Activated CD4-positive, alpha-beta memory T cell treated with anti-CD3 and anti-CD28 coated beads for 36 hours (primary cell): ENCODE measurements around the gene DAB2IP. TPM values are rescaled to one million over a fixed set of nuclear protein-coding genes. Genes with fewer than 3 reads are reported as not detected.

Experiments used
- CTCF ChIA-PET: fragments of 350-600 bp; sonication (Branson Sonifier 250); formaldehyde crosslinking; loops from one replicate; lab custom pipeline; 2021; ENCODE audit warnings: antibody characterized with exemption, inconsistent platforms; lab: Charles Lee
- POLR2A ChIA-PET: fragments of 350-600 bp; sonication (Branson Sonifier 250); formaldehyde crosslinking; loops from one replicate; lab custom pipeline; 2021; ENCODE audit warnings: antibody characterized with exemption; lab: Charles Lee
- DNase-seq: peaks from one replicate; pipeline ENCODE4 v3.0.0-alpha.2; 2020
- H3K27ac Mint-ChIP-seq: one replicate; pipeline ENCODE4 v1.8.0; 2021; ENCODE audit warnings: mixed read lengths
- H3K27me3 Mint-ChIP-seq: one replicate; pipeline ENCODE4 v1.8.0; 2021; ENCODE audit warnings: mixed read lengths
- H3K36me3 Mint-ChIP-seq: one replicate; pipeline ENCODE4 v1.8.0; 2021; ENCODE audit warnings: mixed read lengths
- H3K4me1 Mint-ChIP-seq: one replicate; pipeline ENCODE4 v1.8.0; 2021; ENCODE audit warnings: low read depth, mixed read lengths
- H3K4me3 Mint-ChIP-seq: one replicate; pipeline ENCODE4 v1.8.0; 2021; ENCODE audit warnings: mild to moderate bottlenecking, mixed read lengths
- H3K9me3 Mint-ChIP-seq: one replicate; pipeline ENCODE4 v1.8.0; 2021; ENCODE audit warnings: mixed read lengths
- intact Hi-C: fragments of 100-400 bp; cut with micrococcal nuclease; formaldehyde crosslinking; loops from one replicate; pipeline ENCODE4 v1.15.1; 2023
- total RNA-seq, 2 experiments: library from RNA; stranded (reverse); gene quantifications; one replicate each; pipeline ENCODE4 v1.2.3, GENCODE V29; 2021

Gene DAB2IP
- total RNA-seq, 2 experiments from 2014 or later = not detected

DNA sequence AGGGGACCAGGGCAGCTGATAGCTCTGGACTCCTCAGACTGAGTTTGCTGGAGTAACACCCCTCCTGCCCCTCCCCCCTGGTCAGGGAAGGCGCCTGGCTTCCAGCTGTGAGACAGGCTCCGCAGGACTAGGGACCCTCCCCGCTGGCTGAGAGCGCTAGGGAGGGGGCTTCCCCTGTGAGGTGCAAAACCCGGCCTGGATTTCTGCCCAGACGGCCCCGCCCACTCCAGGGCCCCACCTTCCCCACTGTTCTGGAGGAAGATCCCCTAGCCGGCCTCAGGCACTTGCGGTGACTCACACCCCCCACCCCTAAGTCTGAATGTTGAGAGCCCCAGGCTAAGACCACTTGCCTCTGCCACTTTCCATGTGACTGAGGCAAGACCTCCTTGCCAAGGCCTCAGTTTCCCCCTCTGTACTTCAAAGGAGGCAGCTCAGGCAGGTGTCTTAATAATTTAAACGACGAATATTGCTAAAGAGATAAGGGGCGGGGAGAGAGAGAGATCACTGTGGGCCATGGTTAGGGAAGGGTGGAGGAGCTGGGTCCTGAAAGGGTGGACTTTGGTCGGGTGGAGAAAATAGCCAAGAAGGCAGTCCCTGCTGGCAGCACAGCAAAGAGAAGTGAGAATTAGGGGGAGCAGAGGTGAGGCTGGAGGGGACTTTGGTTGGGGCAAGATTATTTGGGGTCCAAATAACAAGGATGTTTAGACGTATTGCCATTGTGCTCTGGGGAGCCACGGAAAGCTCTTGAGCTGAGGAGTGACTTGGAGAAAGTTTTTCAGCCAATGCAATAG is 1.0 kb upstream of the DAB2IP start:
- Mint-ChIP-seq H3K9me3 (no peaks in the 10 kb centered on the region), H3K27me3 (peaks cover 51% of the 10 kb centered on the region), H3K4me3 (no peak overlapping the region), H3K36me3 (no peaks in the 10 kb centered on the region), H3K27ac (no peak overlapping the region), H3K4me1 (peaks cover 9% of the 10 kb centered on the region)
- POLR2A ChIA-PET = no interaction called here
- CTCF ChIA-PET = interaction anchor here (1.0 kb wide), 1 partner anchor 10 kb away, joined by 3 read pairs; no protein-coding TSS in a partner anchor
- intact Hi-C loops = no loop called here
- peak; percentile 41 for DNase-seq

DNA sequence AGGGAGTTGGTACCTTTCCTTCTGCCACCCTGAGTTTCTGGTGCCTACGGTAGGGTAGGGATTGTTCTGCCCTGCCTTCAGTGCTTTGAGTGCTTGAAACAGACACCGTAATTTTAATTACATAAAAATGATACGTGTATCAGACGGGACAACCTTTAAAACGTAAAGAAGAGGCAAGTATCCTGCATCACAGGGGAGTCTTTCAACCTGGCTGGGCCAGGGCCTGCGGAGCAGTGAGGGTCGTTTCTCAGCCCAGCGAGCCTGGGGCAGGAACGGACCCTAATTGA is 483 bp upstream of the DAB2IP start:
- intact Hi-C loops = no loop called here
- no peaks in the 10 kb centered on the region for H3K36me3 Mint-ChIP-seq
- no peak overlapping the region for H3K27ac Mint-ChIP-seq
- peaks cover 9% of the 10 kb centered on the region for H3K4me1 Mint-ChIP-seq
- H3K27me3 Mint-ChIP-seq = peaks cover 53% of the 10 kb centered on the region
- no peak overlapping the region for H3K4me3 Mint-ChIP-seq
- H3K9me3 Mint-ChIP-seq = no peaks in the 10 kb centered on the region
- POLR2A ChIA-PET = no interaction called here
- CTCF ChIA-PET = no interaction called here
- no peak for DNase-seq

DNA sequence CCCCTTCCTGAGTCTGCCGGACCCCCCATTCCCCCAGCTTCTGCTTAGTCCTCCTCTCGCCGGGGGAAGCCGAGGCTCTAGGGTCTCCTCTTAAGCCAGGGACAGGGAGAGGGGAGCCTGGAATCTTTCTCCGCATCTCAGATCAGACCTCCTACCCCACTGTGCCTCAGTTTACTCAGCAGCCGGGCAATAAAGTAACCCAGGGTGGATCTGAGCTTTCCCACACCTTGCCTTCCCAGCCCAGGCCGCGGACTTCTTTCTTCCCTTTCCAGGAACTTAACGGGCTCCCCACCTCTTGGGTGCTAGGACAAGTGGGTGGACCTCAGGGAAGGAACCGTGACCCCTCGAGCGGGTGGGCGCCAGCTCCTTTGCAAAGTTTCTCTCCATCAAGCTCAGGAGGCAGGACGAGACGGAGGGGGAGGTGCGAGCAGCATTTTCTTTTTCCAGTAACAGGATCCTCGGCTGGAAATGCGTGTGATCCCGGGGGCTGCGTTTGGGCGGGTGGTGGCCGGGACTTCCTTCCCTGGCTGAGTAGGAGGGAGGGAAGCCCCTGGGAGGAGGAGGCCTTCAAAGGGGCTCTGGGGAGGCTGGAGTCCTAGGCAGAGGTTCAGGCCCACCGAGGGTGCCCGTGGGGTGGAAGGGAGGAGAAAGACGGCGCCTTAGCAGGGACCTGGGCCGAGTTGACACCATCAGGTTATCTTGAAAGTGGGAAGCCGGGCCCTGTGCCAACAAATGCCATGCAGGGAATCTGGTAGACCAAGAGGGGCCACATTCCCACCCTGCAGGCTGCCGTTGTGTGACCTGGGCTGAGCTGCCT is 795 bp downstream of the DAB2IP start:
- DNase-seq = no peak
- Mint-ChIP-seq H3K4me1 (peaks cover 9% of the 10 kb centered on the region), H3K27me3 (peaks cover 55% of the 10 kb centered on the region), H3K4me3 (no peak overlapping the region), H3K36me3 (no peaks in the 10 kb centered on the region), H3K9me3 (no peaks in the 10 kb centered on the region), H3K27ac (no peak overlapping the region)
- intact Hi-C loops = no loop called here
- ChIA-PET CTCF (no interaction called here), POLR2A (no interaction called here)

DNA sequence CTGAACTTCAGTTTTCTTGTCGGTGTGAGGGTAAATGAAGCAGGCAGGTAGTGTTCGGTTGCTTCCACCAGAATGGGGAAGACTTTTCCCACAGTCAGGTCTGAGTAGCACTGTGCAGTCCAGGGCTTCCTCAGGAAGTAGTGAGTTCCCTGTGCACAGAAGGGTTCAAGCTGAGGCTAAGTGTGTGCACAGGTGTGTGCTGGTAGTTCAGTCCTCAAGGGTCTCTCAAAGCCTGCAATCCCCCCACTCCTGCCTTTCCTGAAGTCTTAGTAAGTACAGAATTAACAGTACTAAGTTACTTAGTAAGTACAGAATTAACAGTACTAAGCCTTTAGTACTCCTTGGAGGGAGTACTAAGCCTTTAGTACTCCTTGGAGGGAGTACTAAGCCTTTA is 1.4 kb downstream of the DAB2IP start:
- POLR2A ChIA-PET = no interaction called here
- Mint-ChIP-seq H3K4me3 (no peak overlapping the region), H3K27ac (no peak overlapping the region), H3K4me1 (peaks cover 9% of the 10 kb centered on the region), H3K36me3 (no peaks in the 10 kb centered on the region), H3K9me3 (no peaks in the 10 kb centered on the region), H3K27me3 (peaks cover 55% of the 10 kb centered on the region)
- no peak for DNase-seq
- CTCF ChIA-PET = no interaction called here
- intact Hi-C loops = no loop called here

DNA sequence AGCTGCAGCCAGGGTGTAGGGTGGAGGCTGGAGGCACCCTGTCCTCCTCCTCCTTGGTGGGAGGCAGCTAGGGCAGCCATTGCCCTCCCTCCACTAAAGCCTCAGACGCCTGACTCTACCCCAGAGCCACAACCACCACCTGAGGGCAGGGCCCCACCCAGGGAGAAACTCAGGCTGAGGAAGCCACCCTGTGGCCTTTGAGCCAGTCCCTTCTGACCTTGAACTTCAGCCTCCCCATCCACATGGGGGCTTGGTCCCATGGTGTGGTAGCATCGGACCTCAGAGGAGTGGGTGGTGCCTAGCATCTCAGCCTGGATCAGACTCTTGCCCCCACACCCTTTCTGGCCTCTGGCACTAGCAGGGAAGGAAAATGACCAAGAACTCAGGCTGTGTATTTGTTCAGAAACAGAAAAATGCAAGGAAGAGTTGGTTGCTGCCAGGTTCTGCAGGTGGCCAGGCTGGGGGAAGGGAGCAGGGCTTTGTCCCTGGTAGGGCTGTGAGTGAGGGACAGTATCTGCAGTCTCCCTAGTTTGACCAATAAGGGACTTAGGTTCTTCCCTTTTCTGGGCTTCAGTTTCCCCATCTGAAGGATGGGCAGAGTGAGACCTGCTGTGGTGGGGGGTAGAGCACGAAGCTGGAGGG is 3.2 kb downstream of the DAB2IP start:
- intact Hi-C loops = no loop called here
- Mint-ChIP-seq H3K4me3 (no peak overlapping the region), H3K9me3 (no peaks in the 10 kb centered on the region), H3K4me1 (peaks cover 9% of the 10 kb centered on the region), H3K27me3 (peaks cover 53% of the 10 kb centered on the region), H3K27ac (no peak overlapping the region), H3K36me3 (no peaks in the 10 kb centered on the region)
- ChIA-PET POLR2A (no interaction called here), CTCF (no interaction called here)
- DNase-seq = no peak

DNA sequence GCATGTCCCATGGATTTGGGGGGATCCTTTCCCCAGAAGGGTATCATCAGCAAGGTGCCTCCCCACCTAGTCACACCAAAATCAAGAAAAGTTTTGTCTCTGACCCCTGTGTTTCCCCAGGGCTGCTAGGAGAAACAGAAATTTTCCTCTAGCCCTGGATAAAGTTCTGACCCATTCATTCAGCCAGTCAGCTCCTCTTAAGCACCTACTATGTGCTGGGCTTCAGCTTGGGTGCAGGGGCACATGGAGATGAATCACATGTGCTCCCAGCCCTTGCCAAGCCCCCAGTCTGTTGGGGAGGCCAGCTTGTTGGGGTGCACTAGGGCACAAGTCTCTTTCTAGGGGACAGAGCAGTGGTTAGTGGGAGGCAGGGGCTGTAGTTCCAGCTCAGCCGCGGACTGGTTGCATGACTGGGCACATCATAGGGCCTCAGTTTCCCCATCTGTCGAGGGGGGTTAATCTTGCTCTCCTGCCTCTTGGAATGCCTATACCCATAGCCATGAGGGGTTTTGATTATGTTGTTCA is 3.9 kb downstream of the DAB2IP start:
- no peaks in the 10 kb centered on the region for H3K9me3 Mint-ChIP-seq
- H3K27ac Mint-ChIP-seq = no peak overlapping the region
- CTCF ChIA-PET = no interaction called here
- no peaks in the 10 kb centered on the region for H3K36me3 Mint-ChIP-seq
- H3K4me3 Mint-ChIP-seq = no peak overlapping the region
- POLR2A ChIA-PET = no interaction called here
- DNase-seq = no peak
- intact Hi-C loops = no loop called here
- peaks cover 50% of the 10 kb centered on the region for H3K27me3 Mint-ChIP-seq
- H3K4me1 Mint-ChIP-seq = peaks cover 9% of the 10 kb centered on the region

DNA sequence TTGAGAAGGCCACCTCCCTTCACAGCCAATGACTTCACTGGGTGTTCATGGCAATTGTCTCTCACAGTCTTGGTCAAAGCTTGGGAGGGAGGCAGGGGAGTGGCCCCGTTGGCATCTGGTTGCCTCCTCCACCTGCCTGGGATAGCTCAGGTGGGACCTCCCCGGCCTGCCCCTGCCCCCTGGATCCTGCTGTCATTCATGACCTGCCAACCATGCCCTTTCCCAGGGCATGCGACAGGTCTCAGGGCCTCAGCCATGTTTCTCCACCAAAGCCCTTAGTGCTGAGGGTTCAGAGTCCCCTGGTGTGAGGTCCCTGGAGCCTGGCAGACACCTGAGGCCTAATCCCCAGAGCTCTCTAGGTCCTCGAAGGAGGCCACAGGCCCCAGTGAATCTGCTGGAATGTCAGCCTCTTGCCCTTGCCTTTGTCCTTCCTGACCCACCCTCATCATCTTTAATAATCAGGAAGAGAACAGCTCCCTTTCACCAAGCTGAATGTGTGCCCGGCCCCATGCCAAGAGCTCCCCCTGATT is 5.6 kb downstream of the DAB2IP start:
- H3K4me3 Mint-ChIP-seq = no peak overlapping the region
- no peaks in the 10 kb centered on the region for H3K36me3 Mint-ChIP-seq
- peaks cover 4% of the 10 kb centered on the region for H3K4me1 Mint-ChIP-seq
- intact Hi-C loops = no loop called here
- CTCF ChIA-PET = interaction anchor here (1.0 to 1.6 kb wide), 2 partner anchors 14 to 27 kb away, joined by 4 to 5 read pairs; no protein-coding TSS in a partner anchor
- POLR2A ChIA-PET = no interaction called here
- peaks cover 47% of the 10 kb centered on the region for H3K27me3 Mint-ChIP-seq
- H3K9me3 Mint-ChIP-seq = no peaks in the 10 kb centered on the region
- no peak for DNase-seq
- no peak overlapping the region for H3K27ac Mint-ChIP-seq

DNA sequence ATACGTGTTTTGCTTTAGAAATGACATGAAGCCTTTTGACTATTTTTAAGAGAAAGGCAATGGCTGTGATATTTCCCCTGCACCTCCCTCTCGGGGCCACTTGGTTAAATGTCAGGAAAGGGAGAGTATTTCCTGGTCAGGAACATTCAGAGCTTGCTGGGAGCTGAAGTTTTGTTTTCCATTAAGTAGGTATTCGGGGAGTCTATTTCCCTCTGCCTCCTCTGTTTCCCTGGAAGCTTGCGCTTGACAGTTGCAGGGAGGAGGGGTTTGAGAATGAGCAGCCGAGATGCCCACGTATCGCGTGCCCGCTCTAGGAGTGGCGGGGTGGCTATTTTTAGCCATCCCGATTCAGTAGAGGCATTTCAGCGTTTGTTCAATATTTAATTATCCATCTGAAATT is 6.7 kb downstream of the DAB2IP start:
- ChIA-PET CTCF (no interaction called here), POLR2A (no interaction called here)
- peaks cover 38% of the 10 kb centered on the region for H3K27me3 Mint-ChIP-seq
- no peak overlapping the region for H3K4me3 Mint-ChIP-seq
- H3K9me3 Mint-ChIP-seq = no peaks in the 10 kb centered on the region
- no peak for DNase-seq
- intact Hi-C loops = no loop called here
- no peaks in the 10 kb centered on the region for H3K4me1 Mint-ChIP-seq
- no peaks in the 10 kb centered on the region for H3K36me3 Mint-ChIP-seq
- no peak overlapping the region for H3K27ac Mint-ChIP-seq

DNA sequence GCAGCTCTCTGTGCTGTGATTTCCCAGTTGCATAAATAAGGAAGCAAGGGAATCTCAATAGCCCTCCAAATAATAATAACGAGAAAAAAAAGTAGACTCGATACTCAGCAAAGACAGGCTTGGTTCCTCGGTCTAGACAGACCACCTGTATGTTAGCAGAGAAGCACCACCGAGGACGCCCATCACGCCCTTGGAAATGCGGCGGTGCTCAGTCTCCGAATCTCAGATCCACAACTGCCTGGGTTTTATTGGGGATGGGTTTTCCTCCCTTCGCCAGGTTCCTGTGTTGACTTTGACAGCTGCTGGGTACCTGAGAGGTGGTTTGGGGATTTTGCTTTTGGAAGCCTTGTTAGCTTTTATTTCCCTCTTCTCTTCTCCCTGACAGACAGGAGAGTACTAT is 7.2 kb downstream of the DAB2IP start:
- no peaks in the 10 kb centered on the region for H3K4me1 Mint-ChIP-seq
- intact Hi-C loops = no loop called here
- no peaks in the 10 kb centered on the region for H3K36me3 Mint-ChIP-seq
- ChIA-PET CTCF (no interaction called here), POLR2A (no interaction called here)
- DNase-seq = no peak
- H3K9me3 Mint-ChIP-seq = no peaks in the 10 kb centered on the region
- H3K4me3 Mint-ChIP-seq = no peak overlapping the region
- H3K27ac Mint-ChIP-seq = no peak overlapping the region
- peaks cover 37% of the 10 kb centered on the region for H3K27me3 Mint-ChIP-seq

DNA sequence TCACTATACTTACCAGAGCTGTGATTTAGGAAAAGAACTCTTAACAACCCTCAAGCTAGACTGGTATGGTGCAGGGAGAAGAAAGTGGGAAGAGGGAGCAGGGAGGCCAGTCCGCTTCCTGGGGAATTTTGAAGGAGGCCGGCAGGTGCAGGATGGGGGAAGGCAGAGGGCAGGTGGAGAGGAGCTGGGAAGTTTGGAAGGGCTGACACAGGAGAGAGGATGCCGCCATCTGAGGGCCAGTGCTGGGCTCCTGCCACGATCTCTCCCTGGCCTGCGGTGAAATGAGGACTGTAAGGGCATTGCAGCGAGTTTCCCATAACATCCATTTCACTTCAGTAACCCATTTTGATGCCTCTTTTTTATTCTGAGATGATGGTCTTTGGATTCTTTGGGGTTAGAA is 8.9 kb downstream of the DAB2IP start:
- Mint-ChIP-seq H3K27me3 (peaks cover 27% of the 10 kb centered on the region), H3K4me1 (no peaks in the 10 kb centered on the region), H3K9me3 (no peaks in the 10 kb centered on the region), H3K4me3 (no peak overlapping the region), H3K36me3 (no peaks in the 10 kb centered on the region), H3K27ac (no peak overlapping the region)
- intact Hi-C loops = no loop called here
- POLR2A ChIA-PET = no interaction called here
- DNase-seq = no peak
- CTCF ChIA-PET = no interaction called here

DNA sequence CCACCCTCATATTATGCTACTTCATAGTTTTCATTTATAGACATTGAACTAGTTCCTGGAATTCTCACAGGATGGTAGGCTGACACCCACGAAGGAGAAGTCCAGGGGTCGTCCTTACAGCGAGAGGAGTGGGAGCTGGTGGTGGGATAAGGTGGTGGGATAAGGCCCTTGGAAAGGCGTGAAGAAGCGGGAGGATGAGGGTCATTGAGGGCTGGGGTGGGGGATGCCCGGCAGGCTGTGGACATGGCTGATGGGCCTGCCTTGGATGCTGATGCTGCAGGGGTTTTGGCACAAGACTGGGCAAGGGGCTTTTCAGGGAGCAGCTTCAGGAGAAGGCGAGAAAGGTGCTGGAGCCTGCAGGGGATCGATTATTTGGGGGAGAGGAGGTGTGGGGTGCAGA is 9.4 kb downstream of the DAB2IP start:
- Mint-ChIP-seq H3K36me3 (no peaks in the 10 kb centered on the region), H3K27ac (no peak overlapping the region), H3K4me3 (no peak overlapping the region), H3K4me1 (no peaks in the 10 kb centered on the region), H3K9me3 (no peaks in the 10 kb centered on the region), H3K27me3 (peaks cover 24% of the 10 kb centered on the region)
- POLR2A ChIA-PET = no interaction called here
- intact Hi-C loops = no loop called here
- CTCF ChIA-PET = no interaction called here
- no peak for DNase-seq

DNA sequence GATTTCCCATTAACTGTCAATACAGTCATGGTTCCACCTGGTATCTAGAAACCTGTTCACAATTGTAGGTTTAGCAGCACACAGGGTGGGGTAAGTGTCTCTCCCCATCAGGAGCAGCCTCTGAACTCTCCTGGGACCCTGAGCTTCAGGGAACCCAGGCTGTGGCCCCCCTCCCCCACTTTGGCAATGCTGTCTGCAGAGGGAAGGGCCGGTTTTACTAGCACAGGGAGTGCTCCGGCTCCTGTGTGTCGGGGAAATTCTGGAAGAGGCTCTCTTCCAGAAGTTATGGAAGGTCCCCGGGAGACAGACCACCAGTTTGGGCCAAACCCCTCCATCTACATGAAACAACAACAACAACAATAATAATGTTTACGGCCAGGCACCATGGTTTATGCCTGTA is 9.9 kb downstream of the DAB2IP start:
- H3K9me3 Mint-ChIP-seq = no peaks in the 10 kb centered on the region

More for the DNA sequence above, 9.9 kb downstream of the DAB2IP start:
- POLR2A ChIA-PET = no interaction called here
- Mint-ChIP-seq H3K4me3 (no peak overlapping the region), H3K36me3 (no peaks in the 10 kb centered on the region), H3K27ac (no peak overlapping the region), H3K27me3 (peaks cover 23% of the 10 kb centered on the region), H3K4me1 (no peaks in the 10 kb centered on the region)
- CTCF ChIA-PET = no interaction called here
- intact Hi-C loops = no loop called here
- DNase-seq = no peak
